SK-N-SH (cell line): Measurements from ENCODE around the gene TAS1R1.

Experiments
- CTCF ChIP-seq: fragments of 200-600 bp; sonication (generic); IDR thresholded peaks from 2 replicates; pipeline ENCODE4 v1.6.1; 2017; ENCODE audit warnings: antibody characterized with exemption, mild to moderate bottlenecking, moderate library complexity
- ELF1 ChIP-seq: IDR thresholded peaks from 2 replicates; pipeline ENCODE4 v1.4.0; 2012
- EZH2phosphoT487 ChIP-seq: fragments of 200-600 bp; sonication (generic); IDR thresholded peaks from 2 replicates; pipeline ENCODE4 v1.6.1; 2017; ENCODE audit warnings: low read depth, mixed run types, mild to moderate bottlenecking, antibody characterized with exemption, moderate library complexity, borderline replicate concordance
- IRF3 ChIP-seq: fragments of 150-350 bp; IDR thresholded peaks from 2 replicates; pipeline ENCODE4 v1.6.1; 2016; ENCODE audit warnings: mild to moderate bottlenecking, low read depth, low read length
- MXI1 ChIP-seq: IDR thresholded peaks from 2 replicates; pipeline ENCODE4 v1.6.1; 2012; ENCODE audit warnings: mild to moderate bottlenecking, low read depth, low read length, improper control_type of control experiment
- NRF1 ChIP-seq: IDR thresholded peaks from 2 replicates; pipeline ENCODE4 v1.6.1; 2012; ENCODE audit warnings: low read depth, mild to moderate bottlenecking, low read length
- POLR2AphosphoS5 ChIP-seq: IDR thresholded peaks from 2 replicates; pipeline ENCODE4 v1.6.1; 2012; ENCODE audit warnings: low read depth, low read length
- REST ChIP-seq: IDR thresholded peaks from 2 replicates; pipeline ENCODE4 v1.6.1; 2012; ENCODE audit warnings: mild to moderate bottlenecking, low read depth, low read length, moderate library complexity
- TAF1 ChIP-seq: IDR thresholded peaks from 2 replicates; pipeline ENCODE4 v1.6.1; 2012; ENCODE audit warnings: low read depth, mild to moderate bottlenecking, low read length, moderate library complexity, borderline replicate concordance

GRCh38 chr1:6507037-6507428 lies 48.1 kb upstream of the TAS1R1 start:
- TF ChIP-seq REST (no peak), TAF1 (no peak), MXI1 (no peak), NRF1 (no peak), EZH2phosphoT487 (no peak), CTCF (no peak), POLR2AphosphoS5 (no peak), ELF1 (no peak), IRF3 (no peak)
